ENCODE measurements around the gene EPSTI1. TPM values are rescaled to one million over a fixed set of nuclear protein-coding genes. Genes with fewer than 3 reads are reported as not detected.
A peak's percentile ranks its signal among the peaks of the same experiment; 100 is the strongest.
"Not testable (repeated sequence)": the region's sequence is repeated elsewhere in the genome, so short reads cannot be mapped to it uniquely, and the experiment has no call there.

The EPSTI1 gene
- total RNA-seq, 1 experiment from 2014 or later = 5.1 TPM

GRCh38 chr13:42894765-42895243, 97.2 kb downstream of the EPSTI1 start:
- DNase-seq (ENCODE audit: low spot score) = no peak

GRCh38 chr13:42893214-42893671, 98.8 kb downstream of the EPSTI1 start:
- no peak for DNase-seq (ENCODE audit: low spot score)

- no peak for DNase-seq (ENCODE audit: low spot score)
These were observed 99.3 kb downstream of the EPSTI1 start for GRCh38 chr13:42892760-42893159.

- DNase-seq (ENCODE audit: low spot score) = no peak
These were observed 100.5 kb downstream of the EPSTI1 start for GRCh38 chr13:42891591-42891990.

GRCh38 chr13:42885325-42885724, 106.7 kb downstream of the EPSTI1 start:
- DNase-seq (ENCODE audit: low spot score) = no peak

- peak; percentile 21 for DNase-seq (ENCODE audit: low spot score)
These were observed 108.1 kb downstream of the EPSTI1 start for GRCh38 chr13:42883771-42884467.

- no peak for DNase-seq (ENCODE audit: low spot score)
These were observed 108.9 kb downstream of the EPSTI1 start for GRCh38 chr13:42883142-42883541.

- no peak for DNase-seq (ENCODE audit: low spot score)
These were observed 111.9 kb downstream of the EPSTI1 start for GRCh38 chr13:42880056-42880605.

- no peak for DNase-seq (ENCODE audit: low spot score)
These were observed 113.3 kb downstream of the EPSTI1 start for GRCh38 chr13:42878721-42879120.

- DNase-seq (ENCODE audit: low spot score) = no peak
These were observed 115.0 kb downstream of the EPSTI1 start for GRCh38 chr13:42876887-42877545.

- no peak for DNase-seq (ENCODE audit: low spot score)
These were observed 115.7 kb downstream of the EPSTI1 start for GRCh38 chr13:42876270-42876714.

- no peak for DNase-seq (ENCODE audit: low spot score)
These were observed 116.4 kb downstream of the EPSTI1 start for GRCh38 chr13:42875475-42876269.

- DNase-seq (ENCODE audit: low spot score) = no peak
These were observed 117.8 kb downstream of the EPSTI1 start for GRCh38 chr13:42874221-42874620.

- no peak for DNase-seq (ENCODE audit: low spot score)
These were observed 119.0 kb downstream of the EPSTI1 start for GRCh38 chr13:42873081-42873480.

GRCh38 chr13:42867232-42867631, 124.8 kb downstream of the EPSTI1 start:
- no peak for DNase-seq (ENCODE audit: low spot score)

- DNase-seq (ENCODE audit: low spot score) = no peak
These were observed 126.3 kb downstream of the EPSTI1 start for GRCh38 chr13:42865768-42866102.

GRCh38 chr13:42864952-42865767, 126.9 kb downstream of the EPSTI1 start:
- no peak for DNase-seq (ENCODE audit: low spot score)

- DNase-seq (ENCODE audit: low spot score) = not testable (repeated sequence)
These were observed 129.7 kb downstream of the EPSTI1 start for GRCh38 chr13:42862370-42862769.

- DNase-seq (ENCODE audit: low spot score) = no peak
These were observed 131.6 kb downstream of the EPSTI1 start for GRCh38 chr13:42860485-42860884.

- DNase-seq (ENCODE audit: low spot score) = no peak
These were observed 132.3 kb downstream of the EPSTI1 start for GRCh38 chr13:42859760-42860159.

GRCh38 chr13:42855410-42855809, 136.6 kb downstream of the EPSTI1 start:
- no peak for DNase-seq (ENCODE audit: low spot score)

Data from HT-29 (cell line).